ENCODE measurements around the gene NOS1. TPM values are rescaled to one million over a fixed set of nuclear protein-coding genes. Genes with fewer than 3 reads are reported as not detected.

Gene NOS1
- total and polyA plus RNA-seq, 5 experiments from 2014 or later = not detected

DNA sequence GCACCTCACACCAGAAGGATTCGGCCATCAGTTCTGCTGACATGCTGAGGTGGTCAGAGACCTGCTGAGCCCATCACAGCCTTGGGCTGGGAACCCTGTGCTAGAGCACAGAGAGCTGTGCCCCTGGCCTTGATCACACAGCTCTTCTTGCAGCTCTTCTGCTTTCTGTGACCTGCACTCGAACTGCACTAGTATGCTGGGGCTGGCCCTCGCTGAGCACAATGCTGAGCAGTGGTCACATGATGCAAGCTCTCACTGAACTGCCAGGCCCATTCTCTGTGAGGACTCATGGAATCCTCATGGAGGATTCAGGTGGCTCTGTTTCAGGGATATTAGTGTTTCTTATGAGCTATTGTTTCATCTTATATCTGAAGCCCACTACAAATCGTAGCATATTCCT, 193.7 kb downstream of the NOS1 start:
- H3K27ac Mint-ChIP-seq = peak overlapping the region in 2 of 10 donors; percentile 32 to 68
- no peak overlapping the region for H3K4me3 Mint-ChIP-seq
- H3K9me3 Mint-ChIP-seq = no peaks in the 10 kb centered on the region
- H3K4me1 Mint-ChIP-seq = peaks cover 0 to 12% (median 5%) of the 10 kb centered on the region in 4 donors
- peaks cover 0 to 95% (median 26%) of the 10 kb centered on the region in 3 donors for H3K36me3 Mint-ChIP-seq
- DNase-seq (no peak), ATAC-seq (no peak)
- no peaks in the 10 kb centered on the region for H3K27me3 Mint-ChIP-seq
- POLR2A ChIA-PET = no interaction called here

DNA sequence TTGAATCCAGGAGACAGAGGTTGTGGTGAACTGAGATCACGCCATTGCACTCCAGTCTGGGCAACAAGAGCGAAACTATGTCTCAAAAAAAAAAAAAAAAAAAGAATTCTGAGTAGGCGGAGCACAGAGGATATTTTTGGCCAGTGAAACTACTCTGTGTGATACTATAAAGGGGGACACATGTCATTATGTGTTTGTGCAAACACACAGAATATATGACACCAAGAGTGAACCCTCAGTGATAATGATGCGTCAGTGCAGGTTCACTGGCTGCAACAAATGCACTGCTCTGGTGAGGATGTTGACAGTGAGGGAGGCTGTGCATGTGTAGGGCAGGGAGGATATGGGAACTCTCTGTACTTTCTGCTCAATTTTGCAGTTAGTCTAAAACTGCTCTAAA, 195.3 kb downstream of the NOS1 start:
- Mint-ChIP-seq H3K4me1 (peaks cover 0 to 11% (median 6%) of the 10 kb centered on the region in 4 donors), H3K4me3 (no peak overlapping the region)

DNA sequence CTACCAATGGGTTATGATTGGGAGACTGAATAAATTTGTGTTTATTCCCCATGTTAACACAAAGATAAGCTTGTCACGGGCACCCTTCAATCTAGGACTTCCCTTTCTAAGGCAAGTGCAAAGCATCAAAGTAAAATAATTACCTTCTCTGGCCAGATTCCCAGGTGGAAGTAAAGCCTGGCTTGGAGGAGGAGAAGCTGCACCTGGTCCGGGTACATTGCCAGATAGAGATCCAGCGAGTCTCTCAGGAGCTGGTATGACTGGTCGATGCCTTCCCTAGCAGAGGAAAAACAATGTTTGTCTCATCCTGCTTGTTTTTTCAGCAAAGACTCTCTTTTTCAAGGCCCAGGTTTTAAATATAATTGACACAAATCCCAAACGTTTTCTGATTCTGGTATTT, 196.1 kb downstream of the NOS1 start:
- Mint-ChIP-seq H3K27ac (peak overlapping the region in 1 of 10 donors; percentile 62), H3K36me3 (peaks cover 0 to 96% (median 16%) of the 10 kb centered on the region in 3 donors), H3K4me1 (peaks cover 0 to 10% (median 5%) of the 10 kb centered on the region in 4 donors), H3K27me3 (no peaks in the 10 kb centered on the region), H3K4me3 (no peak overlapping the region), H3K9me3 (no peaks in the 10 kb centered on the region)
- ATAC-seq (no peak), DNase-seq (no peak)
- POLR2A ChIA-PET = interaction anchor here (1.0 kb wide), 1 partner anchor 9 kb away, joined by 3 read pairs; no protein-coding TSS in a partner anchor

More for the DNA sequence above, 195.3 kb downstream of the NOS1 start:
- no peak for DNase-seq
- no peak for ATAC-seq
- no peaks in the 10 kb centered on the region for H3K9me3 Mint-ChIP-seq
- H3K27me3 Mint-ChIP-seq = no peaks in the 10 kb centered on the region
- no peak overlapping the region for H3K27ac Mint-ChIP-seq
- peaks cover 0 to 96% (median 21%) of the 10 kb centered on the region in 3 donors for H3K36me3 Mint-ChIP-seq
- POLR2A ChIA-PET = interaction anchor here (1.0 kb wide), 1 partner anchor 9 kb away, joined by 3 read pairs; no protein-coding TSS in a partner anchor

DNA sequence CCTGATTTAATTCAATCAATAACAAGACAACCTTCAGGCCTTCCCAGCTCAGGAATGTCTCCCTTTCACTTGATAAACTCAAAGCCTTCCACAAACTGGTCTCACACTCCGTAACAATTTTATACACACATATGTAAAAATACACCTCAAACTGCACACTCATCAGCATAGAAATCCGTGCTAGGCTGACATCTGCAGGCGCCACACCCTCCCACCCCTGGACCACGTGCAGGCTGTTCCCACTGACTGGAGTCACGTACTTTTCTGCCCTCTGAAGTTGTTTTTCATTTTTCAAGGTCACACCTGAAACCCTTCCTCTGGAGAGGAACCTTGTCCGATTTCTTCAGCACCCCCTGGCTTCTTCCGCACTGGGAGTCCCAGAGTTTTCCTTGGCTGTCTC, 198.8 kb downstream of the NOS1 start:
- ATAC-seq (no peak), DNase-seq (no peak)
- H3K27ac Mint-ChIP-seq = peak overlapping the region in 2 of 10 donors; percentile 27 to 42
- peaks cover 0 to 7% (median 3%) of the 10 kb centered on the region in 4 donors for H3K4me1 Mint-ChIP-seq
- H3K9me3 Mint-ChIP-seq = no peaks in the 10 kb centered on the region
- POLR2A ChIA-PET = no interaction called here
- peaks cover 0 to 96% (median 14%) of the 10 kb centered on the region in 3 donors for H3K36me3 Mint-ChIP-seq
- no peaks in the 10 kb centered on the region for H3K27me3 Mint-ChIP-seq
- no peak overlapping the region for H3K4me3 Mint-ChIP-seq

DNA sequence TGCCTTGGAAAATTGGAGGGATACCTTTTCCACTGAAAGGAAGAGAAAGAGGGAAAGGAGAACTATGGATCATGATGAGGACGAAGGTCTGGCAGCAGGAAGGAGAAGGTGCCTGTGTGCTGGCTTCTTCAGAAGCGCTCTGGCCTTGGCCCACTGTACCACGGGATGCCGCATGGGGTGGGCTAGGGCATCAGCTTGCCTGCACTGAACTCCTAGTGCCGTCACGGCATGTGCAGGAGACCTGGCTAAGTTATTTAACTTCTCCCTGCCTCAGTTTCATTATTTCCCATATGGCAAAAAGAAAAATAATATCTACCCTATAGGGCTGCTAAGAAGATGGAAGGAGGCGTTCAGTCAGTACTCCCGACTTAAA, 199.3 kb downstream of the NOS1 start:
- POLR2A ChIA-PET = no interaction called here
- H3K36me3 Mint-ChIP-seq = peaks cover 0 to 96% (median 17%) of the 10 kb centered on the region in 3 donors
- no peak for DNase-seq
- H3K4me3 Mint-ChIP-seq = no peak overlapping the region
- peak overlapping the region in 5 of 10 donors; percentile 27 to 82 (median 65) for H3K27ac Mint-ChIP-seq
- no peaks in the 10 kb centered on the region for H3K9me3 Mint-ChIP-seq
- peaks cover 0 to 7% (median 3%) of the 10 kb centered on the region in 4 donors for H3K4me1 Mint-ChIP-seq
- ATAC-seq = no peak
- H3K27me3 Mint-ChIP-seq = no peaks in the 10 kb centered on the region

DNA sequence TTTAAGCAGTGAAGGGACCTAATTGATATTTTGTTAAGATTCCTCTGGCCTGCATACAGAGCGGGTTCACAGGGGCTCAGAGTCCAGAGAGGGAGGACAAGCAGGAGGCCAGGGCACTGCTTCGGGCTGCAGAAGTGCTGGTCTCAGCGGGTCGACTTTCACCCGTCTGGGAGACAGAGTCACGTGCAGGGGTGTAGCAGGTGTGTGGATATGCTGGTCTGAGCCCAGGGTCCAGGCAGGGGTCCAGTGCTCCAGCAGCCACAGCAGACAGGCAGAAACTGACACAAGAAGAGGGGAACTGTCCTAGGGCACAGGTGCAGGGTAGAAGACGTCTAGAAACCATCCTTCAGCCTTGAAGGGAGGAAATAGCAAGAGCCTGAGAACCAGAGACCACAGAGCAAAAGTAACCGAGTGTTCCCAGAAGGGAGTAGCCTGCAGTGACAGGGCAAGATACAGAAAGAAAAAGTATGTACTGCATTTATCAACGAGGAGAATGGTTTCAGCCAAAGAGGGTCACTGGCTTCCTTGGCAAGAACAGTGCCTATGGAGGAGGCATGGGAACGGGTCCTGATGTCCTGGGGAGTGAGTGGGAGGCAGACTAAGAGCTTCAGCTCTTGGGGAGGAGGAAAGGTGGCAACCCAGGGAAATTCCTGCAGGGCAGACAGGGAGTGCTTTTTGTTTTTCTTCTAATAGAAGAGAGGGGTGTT, 199.8 kb downstream of the NOS1 start:
- ATAC-seq (no peak), DNase-seq (no peak)
- Mint-ChIP-seq H3K9me3 (no peaks in the 10 kb centered on the region), H3K36me3 (peaks cover 0 to 96% (median 17%) of the 10 kb centered on the region in 3 donors), H3K4me3 (no peak overlapping the region), H3K27me3 (no peaks in the 10 kb centered on the region), H3K4me1 (peaks cover 0 to 7% (median 2%) of the 10 kb centered on the region in 4 donors), H3K27ac (peak overlapping the region in 6 of 10 donors; percentile 47 to 89 (median 72))
- POLR2A ChIA-PET = interaction anchor here (0.6 kb wide), 1 partner anchor 175 kb away, joined by 4 read pairs; no protein-coding TSS in a partner anchor

DNA sequence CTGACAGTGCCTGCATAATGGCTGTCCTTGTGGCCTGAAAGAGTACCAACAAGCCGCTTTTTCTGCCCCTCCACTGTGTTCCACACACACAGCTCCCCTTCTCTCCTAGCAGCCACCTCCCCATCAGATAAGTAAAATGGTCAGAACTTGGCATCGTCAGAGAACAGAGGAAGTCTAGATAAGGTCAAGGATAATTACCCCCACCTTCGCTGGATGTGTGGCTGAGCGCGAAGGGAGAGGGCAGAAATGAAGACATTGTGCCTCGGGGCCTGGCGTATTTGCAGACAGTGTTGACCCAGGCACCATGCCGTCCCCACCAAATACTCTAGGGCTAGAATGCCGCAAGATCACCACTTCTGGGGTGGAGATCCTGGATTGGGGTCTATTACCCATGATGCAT, 201.8 kb downstream of the NOS1 start:
- Mint-ChIP-seq H3K27ac (peak overlapping the region in 4 of 10 donors; percentile 22 to 79 (median 48)), H3K36me3 (peaks cover 5 to 91% (median 29%) of the 10 kb centered on the region in 3 donors), H3K9me3 (no peaks in the 10 kb centered on the region), H3K27me3 (no peaks in the 10 kb centered on the region), H3K4me3 (no peak overlapping the region), H3K4me1 (peaks cover 0 to 7% (median 3%) of the 10 kb centered on the region in 4 donors)
- DNase-seq (no peak), ATAC-seq (no peak)
- POLR2A ChIA-PET = no interaction called here

DNA sequence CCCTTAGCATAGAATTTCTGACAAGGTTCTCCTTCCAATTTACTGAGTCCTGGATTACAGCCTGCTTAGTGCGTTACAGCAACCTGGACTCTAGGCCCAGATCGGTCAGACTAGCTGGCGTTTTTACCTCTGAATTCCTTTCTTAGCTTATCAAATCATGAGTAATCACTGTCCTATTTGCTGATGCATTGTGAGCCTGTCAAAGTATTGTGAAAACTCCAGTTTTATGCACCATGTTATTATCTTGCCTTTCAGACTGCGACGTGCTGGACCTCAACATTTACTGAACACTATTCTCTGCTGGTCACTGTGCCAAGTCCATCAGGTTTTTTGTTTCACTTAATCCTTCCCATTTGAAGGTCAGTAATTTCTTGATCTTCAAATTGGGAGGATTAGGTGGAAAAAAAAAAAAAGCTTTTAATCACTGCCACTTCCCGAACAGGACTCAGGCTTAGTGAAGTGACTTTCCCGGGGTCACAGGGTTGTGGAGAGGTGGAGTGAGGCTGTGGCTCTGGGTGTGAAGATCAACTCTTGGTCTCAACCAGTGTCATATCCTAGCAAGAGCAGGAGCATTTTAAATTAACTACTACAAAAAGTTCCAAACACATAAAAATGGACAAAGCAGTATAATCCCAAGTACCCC, 202.4 kb downstream of the NOS1 start:
- H3K27me3 Mint-ChIP-seq = no peaks in the 10 kb centered on the region
- no peak for DNase-seq
- H3K9me3 Mint-ChIP-seq = no peaks in the 10 kb centered on the region
- POLR2A ChIA-PET = interaction anchor here (0.8 kb wide), 1 partner anchor 20 kb away, joined by 3 read pairs; no protein-coding TSS in a partner anchor
- H3K36me3 Mint-ChIP-seq = peaks cover 5 to 91% (median 31%) of the 10 kb centered on the region in 3 donors
- peak overlapping the region in 4 of 10 donors; percentile 43 to 58 (median 54) for H3K27ac Mint-ChIP-seq
- no peak overlapping the region for H3K4me3 Mint-ChIP-seq
- H3K4me1 Mint-ChIP-seq = peaks cover 0 to 7% (median 3%) of the 10 kb centered on the region in 4 donors
- no peak for ATAC-seq

Other genes starting within 250 kb of the NOS1 start
- 10 to 100 TPM; 50.2 to 53.3 TPM for gene FBXO21, start 171.2 kb downstream of the NOS1 start, total RNA-seq
- gene FBXO21, start 171.2 kb downstream of the NOS1 start, polyA plus RNA-seq = 10 to 100 TPM; 46.9 to 54.9 (median 48.6) TPM